Fibroblast of the aortic adventitia (primary cell): ENCODE results near the gene GRK4. TPM values are rescaled to one million over a fixed set of nuclear protein-coding genes. Genes with fewer than 3 reads are reported as not detected.
"Not testable (repeated sequence)": the region's sequence is repeated elsewhere in the genome, so short reads cannot be mapped to it uniquely, and the experiment has no call there.

Source experiments
- DNase-seq: peaks from one replicate; pipeline ENCODE4 v3.0.0-alpha.2; 2010; ENCODE audit warnings: low read depth
- H3K4me3 ChIP-seq: 2 replicates; pipeline ENCODE4 v1.5.1; 2011; ENCODE audit warnings: low read depth, mild to moderate bottlenecking, control low read depth, low read length, moderate library complexity
- CTCF ChIP-seq: IDR thresholded peaks from 2 replicates; pipeline ENCODE4 v1.5.1; 2011; ENCODE audit warnings: mild to moderate bottlenecking, low read length, control low read depth, inconsistent platforms; ENCODE audit not compliant: insufficient read depth
- total RNA-seq: library from RNA; depleted of rRNA; stranded (reverse); fragments of >200 nt; gene quantifications from 2 replicates; pipeline ENCODE4 v1.2.3, GENCODE V29; 2012; ENCODE audit warnings: low replicate concordance

Gene GRK4
- total RNA-seq, 1 donor, result 8.6 TPM

DNA sequence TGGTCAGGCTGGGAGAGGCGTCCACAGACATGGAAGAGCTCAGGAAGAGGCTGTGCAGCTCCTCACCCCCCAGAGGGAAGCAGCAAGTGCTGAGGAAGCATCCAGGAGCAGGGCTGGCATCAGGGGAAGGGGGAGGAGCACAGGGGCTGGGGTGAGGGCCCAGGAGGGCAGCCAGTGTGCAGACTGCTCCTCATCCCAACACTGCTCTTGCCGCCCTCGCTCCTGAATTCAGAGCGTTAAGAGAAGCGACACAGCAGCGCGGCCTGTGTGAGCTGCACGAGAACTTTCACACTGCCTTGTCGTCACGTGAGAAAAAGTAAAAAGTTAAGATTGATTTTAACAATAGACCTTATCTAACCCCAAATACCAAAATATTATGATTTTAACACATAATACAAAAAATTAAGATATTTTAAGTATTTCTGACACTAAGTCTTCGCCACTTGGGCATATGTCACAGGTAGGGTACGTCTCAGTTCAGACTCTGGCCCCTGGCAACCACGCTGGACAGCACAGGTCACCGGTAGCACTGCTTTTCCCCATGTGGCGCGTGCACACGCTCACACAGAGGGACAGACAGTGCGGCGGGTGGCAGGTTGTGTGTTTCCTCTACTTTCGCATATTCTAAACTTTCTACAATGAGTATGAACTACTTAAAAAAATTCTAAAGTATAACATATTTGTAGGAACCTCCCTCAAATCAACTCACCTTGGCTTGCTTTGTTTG is 19.8 kb upstream of the GRK4 start:
- H3K4me3 ChIP-seq, result no peak overlapping the region
- TF ChIP-seq CTCF, result no peak
- no peak for DNase-seq

- no peak for TF ChIP-seq CTCF
- no peak overlapping the region for H3K4me3 ChIP-seq
- no peak for DNase-seq
Observed at GRCh38 chr4:2944091-2944482, 19.3 kb upstream of the GRK4 start.

DNA sequence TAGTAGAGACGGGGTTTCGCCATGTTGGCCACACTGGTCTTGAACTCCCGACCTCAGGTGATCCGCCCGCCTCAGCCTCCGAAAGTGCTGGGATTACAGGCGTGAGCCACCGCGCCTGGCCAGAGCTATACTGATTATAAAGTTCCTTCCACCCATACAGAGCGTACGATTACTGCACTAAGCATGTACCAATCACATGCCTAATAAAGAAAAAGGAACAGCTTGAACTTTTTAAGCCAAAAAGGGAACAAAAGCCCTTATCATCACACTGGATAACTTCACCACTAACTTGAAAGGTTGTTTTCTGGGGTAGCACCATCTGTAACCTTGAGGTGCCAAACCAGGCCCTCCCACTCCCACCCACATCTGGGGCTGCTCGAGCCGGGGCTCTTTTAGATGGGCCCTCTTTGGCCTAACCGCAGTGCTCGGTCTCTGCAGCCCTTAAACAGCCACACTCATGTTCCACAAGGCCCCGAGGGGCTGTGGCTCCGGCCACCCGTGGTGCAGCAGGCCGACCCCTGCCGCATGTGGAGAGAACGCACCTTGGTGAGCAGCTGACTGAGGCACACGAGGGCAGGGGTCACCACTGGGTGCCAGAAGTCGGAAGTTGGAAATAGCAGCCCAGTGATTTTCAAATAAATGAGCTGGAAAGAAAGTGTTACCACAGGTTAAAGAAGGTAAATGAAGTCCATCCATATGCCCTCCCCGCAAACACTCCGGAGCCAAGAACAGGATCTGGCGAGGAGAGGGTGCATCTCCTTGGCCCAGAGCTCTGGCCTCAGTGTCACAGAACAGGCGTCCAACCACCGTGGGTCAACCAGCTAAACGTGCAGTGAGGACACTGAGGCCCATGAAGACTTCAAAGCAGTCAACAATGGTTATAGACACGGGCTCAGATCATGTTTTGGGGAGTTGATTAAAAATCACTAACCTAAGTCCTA is 18.5 kb upstream of the GRK4 start:
- H3K4me3 ChIP-seq, result no peak overlapping the region
- DNase-seq, result no peak
- TF ChIP-seq CTCF, result no peak

DNA sequence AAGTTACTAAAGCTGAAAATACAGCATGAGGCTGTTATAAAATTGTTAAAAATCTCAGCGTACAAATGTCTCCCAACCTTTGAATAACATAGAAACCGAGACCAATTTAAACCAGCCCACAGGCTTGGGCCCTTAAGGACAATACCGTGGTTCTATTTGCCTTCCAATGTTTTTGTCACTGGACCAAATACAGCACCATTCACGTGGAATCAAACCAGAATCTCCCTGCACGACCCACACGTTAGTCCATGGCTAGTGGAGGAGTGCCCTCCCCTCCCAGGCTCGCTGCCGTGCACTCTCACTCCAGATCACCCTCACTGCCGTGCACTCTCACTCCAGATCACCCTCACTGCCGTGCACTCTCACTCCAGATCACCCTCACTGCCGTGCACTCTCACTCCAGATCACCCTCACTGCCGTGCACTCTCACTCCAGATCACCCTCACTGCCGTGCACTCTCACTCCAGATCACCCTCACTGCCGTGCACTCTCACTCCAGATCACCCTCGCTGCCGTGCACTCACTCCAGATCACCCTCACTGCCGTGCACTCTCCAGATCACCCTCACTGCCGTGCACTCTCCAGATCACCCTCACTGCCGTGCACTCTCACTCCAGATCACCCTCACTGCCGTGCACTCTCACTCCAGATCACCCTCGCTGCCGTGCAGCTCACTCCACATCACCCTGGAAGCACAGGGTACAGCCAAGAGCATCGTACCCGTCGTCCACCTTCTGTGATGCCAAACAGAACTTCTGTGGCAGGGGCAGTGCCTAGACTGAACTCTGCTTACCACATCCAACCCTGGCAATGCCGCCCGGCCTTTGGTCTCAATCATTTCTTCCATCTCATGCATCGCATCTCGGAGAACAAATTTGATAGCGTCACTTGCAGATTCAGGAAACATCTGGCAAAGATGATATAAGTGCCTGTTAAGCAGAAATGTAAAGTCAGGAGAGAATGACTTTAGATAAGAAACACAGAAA is 17.5 kb upstream of the GRK4 start:
- not testable (repeated sequence) for H3K4me3 ChIP-seq, DNase-seq

GRCh38 chr4:2946812-2947600 is 16.4 kb upstream of the GRK4 start:
- TF ChIP-seq CTCF, result no peak
- DNase-seq, result no peak
- no peak overlapping the region for H3K4me3 ChIP-seq

DNA sequence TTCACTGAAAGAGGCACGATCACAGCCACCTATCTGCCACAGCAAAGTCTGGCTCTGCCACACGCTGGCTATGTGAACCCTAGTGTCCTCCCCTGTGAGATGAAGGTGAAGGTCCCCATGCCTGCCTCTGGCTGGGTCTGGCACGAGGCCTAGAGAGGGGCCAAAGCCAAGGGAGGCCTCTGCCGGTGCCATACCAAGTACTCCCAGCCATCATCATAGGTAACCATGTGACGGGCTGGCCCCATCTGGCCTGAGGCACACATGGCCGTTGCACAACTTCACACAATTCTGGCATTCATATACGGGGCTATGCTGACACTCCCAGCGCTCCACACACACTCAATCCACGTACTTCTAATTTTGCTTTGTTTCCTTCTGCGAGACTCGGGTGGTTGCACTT is 15.4 kb upstream of the GRK4 start:
- no peak for TF ChIP-seq CTCF
- H3K4me3 ChIP-seq, result no peak overlapping the region
- no peak for DNase-seq
